Measurements from ENCODE around the gene BRMS1L. TPM values are rescaled to one million over a fixed set of nuclear protein-coding genes. Genes with fewer than 3 reads are reported as not detected.

The BRMS1L gene
- total and polyA plus RNA-seq, 2 experiments from 2014 or later, result 11.8 to 19.5 TPM

- Histone ChIP-seq H3K4me3 (no peak overlapping the region), H3K4me2 (no peak overlapping the region), H2AFZ (no peak overlapping the region), H3K4me1 (ENCODE audit: insufficient read depth) (no peaks in the 10 kb centered on the region), H3K27ac (ENCODE audit: low read depth) (no peak overlapping the region), H3K36me3 (ENCODE audit: insufficient read depth) (no peaks in the 10 kb centered on the region), H4K20me1 (replicated peaks; ENCODE audit: insufficient read depth) (no peaks in the 10 kb centered on the region; the same call in 1 of the 2 replicates), H3K27me3 (ENCODE audit: insufficient read depth) (no peaks in the 10 kb centered on the region), H3K79me2 (replicated peaks; ENCODE audit: insufficient read depth) (peaks cover 34% of the 10 kb centered on the region), H3K9me2 (ENCODE audit: insufficient read depth) (no peaks in the 10 kb centered on the region), H3F3A (replicated peaks; ENCODE audit: low read depth) (no peaks in the 10 kb centered on the region)
- Mint-ChIP-seq H3K27ac (no peak overlapping the region), H3K36me3 (ENCODE audit: low read depth) (no peaks in the 10 kb centered on the region), H3K4me1 (no peaks in the 10 kb centered on the region), H3K4me3 (no peak overlapping the region), H3K27me3 (ENCODE audit: insufficient read depth, low read depth, poor library complexity) (peaks cover 3% of the 10 kb centered on the region), H3K9me3 (no peaks in the 10 kb centered on the region)
- no peak for DNase-seq (ENCODE audit: low spot score)
- no peak for ATAC-seq
- TF ChIP-seq EZH2phosphoT487 (IDR thresholded peaks at IDR 0.05; ENCODE audit: unreplicated experiment) (no peak), CTCF (conservative IDR thresholded peaks at IDR 0.05; ENCODE audit: low read depth in 2 of 2) (no peak), ETS1 (IDR thresholded peaks at IDR 0.05) (no peak), STAT1 (IDR thresholded peaks at IDR 0.05; ENCODE audit: unreplicated experiment) (no peak), CREB1 (CRISPR knock-in tag; IDR thresholded peaks at IDR 0.05; ENCODE audit: low read depth) (no peak), NANOG (IDR thresholded peaks at IDR 0.05; ENCODE audit: borderline replicate concordance) (no peak), POLR2AphosphoS5 (IDR thresholded peaks at IDR 0.05; ENCODE audit: low read depth) (no peak), ZNF331 (CRISPR knock-in tag; IDR thresholded peaks at IDR 0.05; ENCODE audit: low read depth) (no peak), EZH2 (IDR thresholded peaks at IDR 0.05; ENCODE audit: low read depth, unreplicated experiment) (no peak), REST (IDR thresholded peaks at IDR 0.05; ENCODE audit: unreplicated experiment) (no peak), JUNB (IDR thresholded peaks at IDR 0.05; ENCODE audit: unreplicated experiment) (no peak), ZNF462 (CRISPR knock-in tag; IDR thresholded peaks at IDR 0.05) (no peak)
Observed at GRCh38 chr14:35786856-35787255, 39.3 kb upstream of the BRMS1L start.
